CD4-positive, alpha-beta memory T cell (primary cell): Measurements from ENCODE around the gene SYNPO2. TPM values are rescaled to one million over a fixed set of nuclear protein-coding genes. Genes with fewer than 3 reads are reported as not detected.
A peak's percentile ranks its signal among the peaks of the same experiment; 100 is the strongest.

Experiments
- CTCF ChIA-PET: fragments of 350-600 bp; sonication (Branson Sonifier 250); formaldehyde crosslinking; loops from one replicate; lab custom pipeline; 2021; ENCODE audit warnings: inconsistent platforms; ENCODE audit not compliant: partially characterized antibody; lab: Charles Lee
- POLR2A ChIA-PET: fragments of 350-600 bp; sonication (Branson Sonifier 250); formaldehyde crosslinking; loops from one replicate; lab custom pipeline; 2021; ENCODE audit not compliant: partially characterized antibody; lab: Charles Lee
- DNase-seq, 5 donors: peaks; one replicate each; pipeline versions ENCODE4 v3.0.0 to v3.0.0-alpha.2; 2020 to 2022; ENCODE audit warnings: mixed read lengths in 1 of 5
- H3K27ac ChIP-seq: one replicate; pipeline ENCODE4 v1.7.0; 2013; ENCODE audit warnings: low read depth, low read length
- H3K27me3 ChIP-seq: 2 replicates; pipeline ENCODE4 v1.7.0; 2013; ENCODE audit warnings: mild to moderate bottlenecking, low read length, moderate library complexity; ENCODE audit not compliant: insufficient read depth
- H3K36me3 ChIP-seq: 2 replicates; pipeline ENCODE4 v1.7.0; 2013; ENCODE audit warnings: mild to moderate bottlenecking, low read length, moderate library complexity; ENCODE audit not compliant: insufficient read depth
- H3K4me1 ChIP-seq: 2 replicates; pipeline ENCODE4 v1.7.0; 2013; ENCODE audit warnings: mild to moderate bottlenecking, low read length, moderate library complexity; ENCODE audit not compliant: insufficient read depth
- H3K4me3 ChIP-seq, 2 donors: one replicate each; pipeline ENCODE4 v1.7.0; 2013; ENCODE audit warnings: low read length in 2 of 2, mild to moderate bottlenecking in 1 of 2
- H3K9me3 ChIP-seq, 2 donors: one replicate each; pipeline ENCODE4 v1.7.0; 2013; ENCODE audit warnings: low read length in 2 of 2, control low read depth in 1 of 2; ENCODE audit not compliant: control insufficient read depth in 1 of 2
- H3K27ac Mint-ChIP-seq, 7 donors: one replicate each; pipeline ENCODE4 v1.8.0; 2020 to 2021; ENCODE audit warnings: mixed read lengths in 7 of 7, mild to moderate bottlenecking in 6 of 7, inconsistent platforms in 3 of 7, moderate library complexity in 3 of 7
- H3K27me3 Mint-ChIP-seq, 2 donors: one replicate each; pipeline ENCODE4 v1.8.0; 2020 to 2021; ENCODE audit warnings: mixed read lengths in 2 of 2
- H3K36me3 Mint-ChIP-seq, 2 donors: one replicate each; pipeline ENCODE4 v1.8.0; 2020 to 2021; ENCODE audit warnings: mixed read lengths in 2 of 2, inconsistent platforms in 1 of 2, mild to moderate bottlenecking in 1 of 2
- H3K4me1 Mint-ChIP-seq, 4 donors: one replicate each; pipeline ENCODE4 v1.8.0; 2020 to 2021; ENCODE audit warnings: mixed read lengths in 4 of 4, mild to moderate bottlenecking in 1 of 4
- H3K4me3 Mint-ChIP-seq, 8 donors: one replicate each; pipeline ENCODE4 v1.8.0; 2020 to 2021; ENCODE audit warnings: mixed read lengths in 8 of 8, mild to moderate bottlenecking in 7 of 8, moderate library complexity in 6 of 8, inconsistent platforms in 3 of 8
- H3K9me3 Mint-ChIP-seq, 8 donors: one replicate each; pipeline ENCODE4 v1.8.0; 2020 to 2021; ENCODE audit warnings: mixed read lengths in 8 of 8, mild to moderate bottlenecking in 5 of 8, inconsistent platforms in 3 of 8, moderate library complexity in 1 of 8
- intact Hi-C: fragments of 100-400 bp; cut with micrococcal nuclease; formaldehyde crosslinking; loops from one replicate; pipeline ENCODE4 v1.15.1; 2023
- polyA plus RNA-seq, 2 donors: library from polyadenylated mRNA; unstranded; fragments of 300-500 nt; fragmentation: Illumina TruSeq; gene quantifications; one replicate each; pipeline ENCODE4 v1.2.3, GENCODE V29; 2021
- total RNA-seq, 2 experiments: library from RNA; stranded (reverse); gene quantifications; one replicate each; pipeline ENCODE4 v1.2.3, GENCODE V29; 2021

The SYNPO2 gene
- total and polyA plus RNA-seq, 4 experiments from 2014 or later = 0.04 to 1.4 (median 0.84) TPM

DNA sequence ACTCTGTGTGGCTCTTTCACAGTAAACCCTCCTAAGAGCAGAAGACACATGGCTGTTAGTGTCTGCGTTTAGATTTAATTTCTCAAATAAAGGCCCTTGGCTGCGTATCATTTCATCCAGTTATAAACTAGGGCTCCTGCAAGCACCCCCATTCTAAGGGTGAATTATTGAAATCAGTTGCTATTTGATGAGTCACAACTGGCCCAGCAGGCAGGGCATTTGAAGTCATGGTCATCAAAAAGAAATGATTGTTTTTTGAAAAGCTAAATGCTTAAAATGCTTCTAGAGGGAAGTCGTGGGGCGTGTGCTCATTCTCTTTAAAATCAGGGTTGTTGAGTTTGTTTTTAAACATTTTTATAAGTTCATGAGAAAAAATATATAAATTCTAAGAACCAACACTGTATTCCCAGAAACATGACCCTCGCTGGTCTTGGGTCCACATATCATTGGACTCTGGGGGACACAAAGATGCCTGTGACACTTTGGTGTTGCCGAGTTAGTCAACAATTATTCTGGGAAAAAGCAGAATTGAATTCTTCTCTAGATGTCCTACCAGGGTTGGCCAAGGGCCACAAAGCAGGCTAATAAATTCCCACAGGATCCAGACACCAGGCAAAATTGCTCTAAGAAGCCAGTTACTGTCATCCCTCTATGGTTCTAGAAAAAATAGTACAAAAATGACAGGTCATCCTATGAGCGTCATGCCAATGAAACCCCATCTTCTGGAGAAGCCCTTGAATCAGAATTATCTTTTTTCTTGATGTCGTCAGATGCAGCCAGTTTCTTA lies 147.5 kb downstream of the SYNPO2 start:
- intact Hi-C loops = no loop called here
- Mint-ChIP-seq H3K36me3 (no peaks in the 10 kb centered on the region), H3K9me3 (no peaks in the 10 kb centered on the region), H3K27ac (no peak overlapping the region), H3K27me3 (no peaks in the 10 kb centered on the region), H3K4me3 (no peak overlapping the region), H3K4me1 (no peaks in the 10 kb centered on the region)
- H3K4me1 ChIP-seq = no peaks in the 10 kb centered on the region
- H3K36me3 ChIP-seq = no peaks in the 10 kb centered on the region
- no peak overlapping the region for H3K4me3 ChIP-seq
- H3K27me3 ChIP-seq = no peaks in the 10 kb centered on the region
- CTCF ChIA-PET = no interaction called here
- H3K27ac ChIP-seq = no peak overlapping the region
- POLR2A ChIA-PET = no interaction called here
- no peaks in the 10 kb centered on the region for H3K9me3 ChIP-seq
- DNase-seq = no peak

DNA sequence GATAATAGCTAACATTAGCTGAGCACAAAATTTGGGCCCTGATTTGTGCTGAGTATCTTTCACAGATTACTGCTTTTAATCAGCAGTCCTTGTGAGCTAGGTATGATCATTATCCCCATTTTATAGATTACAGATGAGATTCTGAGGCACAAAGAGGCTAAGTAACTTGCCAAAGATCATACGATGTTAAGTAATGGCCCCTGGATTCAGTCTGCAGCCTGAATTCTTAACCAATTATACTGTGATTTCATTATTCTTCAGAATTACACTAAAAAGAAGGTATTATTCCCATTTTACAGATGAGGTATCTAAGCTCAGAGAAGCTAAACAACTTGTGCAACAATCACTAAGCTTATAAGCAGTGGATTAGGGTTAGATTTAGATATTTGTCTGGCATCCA lies 149.1 kb downstream of the SYNPO2 start:
- intact Hi-C loops = no loop called here
- Mint-ChIP-seq H3K4me3 (no peak overlapping the region), H3K36me3 (no peaks in the 10 kb centered on the region), H3K27me3 (no peaks in the 10 kb centered on the region), H3K9me3 (no peaks in the 10 kb centered on the region), H3K4me1 (no peaks in the 10 kb centered on the region), H3K27ac (no peak overlapping the region)
- no peak overlapping the region for H3K27ac ChIP-seq
- ChIA-PET CTCF (no interaction called here), POLR2A (no interaction called here)
- no peaks in the 10 kb centered on the region for H3K27me3 ChIP-seq
- DNase-seq = no peak
- H3K36me3 ChIP-seq = no peaks in the 10 kb centered on the region
- H3K9me3 ChIP-seq = no peaks in the 10 kb centered on the region
- no peak overlapping the region for H3K4me3 ChIP-seq
- no peaks in the 10 kb centered on the region for H3K4me1 ChIP-seq

DNA sequence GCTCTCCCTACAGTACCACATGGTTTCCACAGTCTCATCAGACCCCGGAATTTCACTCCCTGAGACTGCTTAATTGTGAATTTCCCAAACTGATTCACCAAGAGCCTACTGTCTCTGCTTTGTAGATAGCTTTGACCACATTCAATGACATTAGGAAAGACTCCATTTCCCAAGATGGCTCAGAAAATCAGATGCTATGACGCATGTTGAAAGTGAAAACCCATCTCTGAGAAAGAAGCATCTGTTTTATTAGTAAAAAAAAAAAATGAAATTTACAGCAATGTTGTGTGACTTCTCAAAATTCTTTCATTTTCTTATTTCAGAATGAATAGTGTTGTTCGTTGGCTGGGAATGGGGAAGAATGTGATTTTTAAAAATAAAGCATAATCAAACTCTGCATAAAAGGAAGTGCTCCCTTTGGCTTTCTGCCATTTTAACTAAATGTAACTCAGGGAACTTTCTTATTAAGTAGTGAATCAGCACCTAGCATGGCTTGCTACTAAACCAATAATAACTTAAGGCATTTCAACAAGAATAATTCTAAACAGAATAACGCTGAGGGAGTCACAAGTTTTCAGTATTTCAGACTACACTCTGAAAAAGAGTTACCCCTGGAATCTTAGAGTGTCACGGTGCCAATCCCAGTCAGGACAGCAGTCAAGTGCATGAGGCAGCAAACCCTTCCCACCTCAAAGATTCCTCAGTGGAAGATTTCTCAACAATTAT lies 149.6 kb downstream of the SYNPO2 start:
- H3K27me3 ChIP-seq = no peaks in the 10 kb centered on the region
- no peak overlapping the region for H3K27ac ChIP-seq
- no peak for DNase-seq
- no peak overlapping the region for H3K4me3 ChIP-seq
- CTCF ChIA-PET = interaction anchor here (0.9 kb wide), 1 partner anchor 233 kb away, joined by 3 read pairs; no protein-coding TSS in a partner anchor
- H3K36me3 ChIP-seq = no peaks in the 10 kb centered on the region
- no peaks in the 10 kb centered on the region for H3K9me3 ChIP-seq
- Mint-ChIP-seq H3K36me3 (no peaks in the 10 kb centered on the region), H3K27me3 (no peaks in the 10 kb centered on the region), H3K9me3 (no peaks in the 10 kb centered on the region), H3K4me3 (no peak overlapping the region), H3K4me1 (no peaks in the 10 kb centered on the region), H3K27ac (no peak overlapping the region)
- no peaks in the 10 kb centered on the region for H3K4me1 ChIP-seq
- intact Hi-C loops = no loop called here
- POLR2A ChIA-PET = no interaction called here

DNA sequence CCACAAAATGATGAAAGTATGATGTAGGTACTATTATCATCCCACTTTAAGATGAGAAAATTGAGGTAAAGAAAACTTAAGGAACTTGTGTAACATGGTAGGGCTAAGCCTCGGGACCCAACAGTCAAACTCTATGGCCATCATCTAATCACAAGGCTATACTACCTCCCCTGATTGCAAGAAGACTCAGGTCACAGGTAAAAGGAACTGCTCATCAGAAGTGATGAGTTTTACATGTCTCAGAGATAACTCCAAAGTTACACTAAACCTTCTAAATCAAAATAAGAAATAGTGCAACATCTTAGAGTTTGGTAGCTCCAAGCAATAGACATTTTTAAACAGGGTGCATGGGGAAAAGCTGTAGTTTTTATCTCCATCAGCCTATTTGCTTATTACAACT lies 150.5 kb downstream of the SYNPO2 start:
- no peaks in the 10 kb centered on the region for H3K27me3 ChIP-seq
- H3K4me3 ChIP-seq = no peak overlapping the region
- intact Hi-C loops = no loop called here
- no peak overlapping the region for H3K27ac Mint-ChIP-seq
- no peak overlapping the region for H3K4me3 Mint-ChIP-seq
- ChIA-PET CTCF (interaction anchor here (0.9 to 4.7 kb wide), 5 partner anchors 48 to 252 kb away, joined by 3 to 35 read pairs (median 17); no protein-coding TSS in a partner anchor), POLR2A (no interaction called here)
- no peaks in the 10 kb centered on the region for H3K9me3 Mint-ChIP-seq
- H3K36me3 Mint-ChIP-seq = no peaks in the 10 kb centered on the region
- H3K4me1 ChIP-seq = no peaks in the 10 kb centered on the region
- H3K27me3 Mint-ChIP-seq = no peaks in the 10 kb centered on the region
- H3K27ac ChIP-seq = no peak overlapping the region
- no peaks in the 10 kb centered on the region for H3K36me3 ChIP-seq
- no peak for DNase-seq
- H3K9me3 ChIP-seq = no peaks in the 10 kb centered on the region
- H3K4me1 Mint-ChIP-seq = no peaks in the 10 kb centered on the region

DNA sequence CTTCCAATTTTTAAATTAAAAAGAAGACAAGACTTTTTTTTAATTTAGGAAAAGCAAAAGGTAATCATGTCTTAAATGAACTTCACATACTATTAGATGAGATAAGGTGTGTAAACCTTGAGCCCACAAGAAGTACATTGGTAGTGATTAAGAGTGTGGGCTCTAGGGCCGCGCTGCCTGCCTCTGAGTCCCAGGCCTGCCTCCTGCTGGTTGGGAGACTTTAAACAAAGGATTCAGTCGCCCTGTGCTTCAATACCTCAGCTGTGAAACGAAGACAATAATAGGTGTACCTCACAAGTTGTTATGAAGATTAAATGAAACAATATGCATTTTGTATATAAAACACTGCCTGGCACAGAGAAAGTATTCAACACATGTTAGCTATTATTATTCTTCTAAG lies 151.1 kb downstream of the SYNPO2 start:
- no peak overlapping the region for H3K27ac ChIP-seq
- no peaks in the 10 kb centered on the region for H3K27me3 ChIP-seq
- no peaks in the 10 kb centered on the region for H3K4me1 ChIP-seq
- no peak overlapping the region for H3K4me3 ChIP-seq
- POLR2A ChIA-PET = interaction anchor here (1.4 kb wide), 1 partner anchor 173 kb away, joined by 7 read pairs; the partner anchor contains the start of gene USP53
- Mint-ChIP-seq H3K27ac (peak overlapping the region in 1 of 7 donors; percentile 1), H3K4me3 (no peak overlapping the region), H3K27me3 (peaks cover 0 to under 1% of the 10 kb centered on the region in 2 donors), H3K9me3 (no peaks in the 10 kb centered on the region), H3K4me1 (no peaks in the 10 kb centered on the region), H3K36me3 (no peaks in the 10 kb centered on the region)
- no peak for DNase-seq
- intact Hi-C loops = loop anchor here (5.0 kb wide), 4 partner anchors 98 to 588 kb away; partner anchors contain the start of genes MYOZ2 and PDE5A
- CTCF ChIA-PET = interaction anchor here (1.1 to 4.7 kb wide), 11 partner anchors 48 to 588 kb away, joined by 3 to 35 read pairs (median 17); partner anchors contain the start of gene USP53
- H3K9me3 ChIP-seq = no peaks in the 10 kb centered on the region
- no peaks in the 10 kb centered on the region for H3K36me3 ChIP-seq

DNA sequence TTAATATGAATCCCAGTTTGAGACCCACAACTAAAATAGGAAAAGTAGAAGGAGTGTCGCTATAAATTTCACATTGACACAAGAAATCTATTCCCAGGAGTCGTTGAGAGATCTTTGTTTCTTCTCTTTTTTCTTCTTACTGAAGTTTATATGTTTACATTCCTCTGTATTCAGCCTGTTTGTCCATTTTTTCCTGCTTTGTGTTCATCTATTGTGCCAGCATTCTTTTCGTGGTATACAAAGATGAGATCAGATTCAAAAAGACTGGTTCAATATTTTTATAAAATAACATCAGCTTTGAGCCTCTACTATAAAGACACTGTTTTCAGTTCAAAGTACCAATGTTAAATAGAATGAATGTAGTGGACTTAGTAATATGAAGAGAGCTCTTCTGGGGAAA lies 151.6 kb downstream of the SYNPO2 start:
- Histone ChIP-seq H3K4me3 (no peak overlapping the region), H3K9me3 (no peaks in the 10 kb centered on the region), H3K36me3 (no peaks in the 10 kb centered on the region), H3K4me1 (no peaks in the 10 kb centered on the region), H3K27me3 (no peaks in the 10 kb centered on the region), H3K27ac (no peak overlapping the region)
- ChIA-PET POLR2A (interaction anchor here (1.3 to 1.4 kb wide), 2 partner anchors 173 to 260 kb away, joined by 3 to 7 read pairs; partner anchors contain the start of gene USP53), CTCF (interaction anchor here (0.7 to 4.7 kb wide), 16 partner anchors 9 to 588 kb away, joined by 3 to 35 read pairs (median 7); partner anchors contain the start of gene USP53)
- no peaks in the 10 kb centered on the region for H3K36me3 Mint-ChIP-seq
- no peaks in the 10 kb centered on the region for H3K4me1 Mint-ChIP-seq
- intact Hi-C loops = loop anchor here (5.0 kb wide), 4 partner anchors 97 to 587 kb away; partner anchors contain the start of genes MYOZ2 and PDE5A
- no peak overlapping the region for H3K27ac Mint-ChIP-seq
- H3K4me3 Mint-ChIP-seq = no peak overlapping the region
- H3K9me3 Mint-ChIP-seq = no peaks in the 10 kb centered on the region
- H3K27me3 Mint-ChIP-seq = peaks cover 0 to 1% of the 10 kb centered on the region in 2 donors
- no peak for DNase-seq
